Measurements from ENCODE around the gene C1GALT1C1L.

DNA sequence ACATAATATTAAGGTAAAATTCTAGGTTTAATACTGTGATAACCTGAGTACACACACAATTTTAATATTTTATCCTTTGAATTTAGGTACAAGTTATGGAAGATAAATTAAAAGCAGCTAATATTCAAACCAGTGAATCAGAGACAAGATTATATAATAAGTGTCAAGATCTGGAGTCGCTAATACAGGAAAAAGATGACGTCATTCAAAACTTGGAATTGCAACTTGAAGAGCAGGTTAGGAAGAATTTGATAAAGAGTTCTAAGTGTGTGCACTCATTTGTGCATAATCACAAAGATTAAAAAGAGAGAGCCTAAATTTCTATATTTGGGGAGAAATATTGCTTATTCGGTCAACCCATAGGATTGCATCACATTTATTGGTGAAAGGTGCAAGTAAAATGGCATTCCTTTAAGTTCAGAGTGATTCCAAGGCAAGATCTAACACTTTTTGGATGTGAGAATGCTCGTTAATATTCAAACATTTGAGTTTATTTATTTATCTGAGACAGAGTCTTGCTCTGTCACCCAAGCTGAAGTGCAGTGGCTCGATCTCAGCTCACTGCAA lies 16.3 kb upstream of the C1GALT1C1L start:
- TF ChIP-seq CHD1 (IDR thresholded peaks at IDR 0.05; ENCODE audit: low read depth, low read length): no peak
- no peak for TF ChIP-seq RAD21 (IDR thresholded peaks at IDR 0.05; ENCODE audit: low read length)
- no peak for TF ChIP-seq RCOR1 (IDR thresholded peaks at IDR 0.05; ENCODE audit: insufficient replicate concordance, low read length)
- no peak for TF ChIP-seq MXI1 (IDR thresholded peaks at IDR 0.05; ENCODE audit: borderline replicate concordance, low read depth, low read length)
- TF ChIP-seq, protein P1, sequence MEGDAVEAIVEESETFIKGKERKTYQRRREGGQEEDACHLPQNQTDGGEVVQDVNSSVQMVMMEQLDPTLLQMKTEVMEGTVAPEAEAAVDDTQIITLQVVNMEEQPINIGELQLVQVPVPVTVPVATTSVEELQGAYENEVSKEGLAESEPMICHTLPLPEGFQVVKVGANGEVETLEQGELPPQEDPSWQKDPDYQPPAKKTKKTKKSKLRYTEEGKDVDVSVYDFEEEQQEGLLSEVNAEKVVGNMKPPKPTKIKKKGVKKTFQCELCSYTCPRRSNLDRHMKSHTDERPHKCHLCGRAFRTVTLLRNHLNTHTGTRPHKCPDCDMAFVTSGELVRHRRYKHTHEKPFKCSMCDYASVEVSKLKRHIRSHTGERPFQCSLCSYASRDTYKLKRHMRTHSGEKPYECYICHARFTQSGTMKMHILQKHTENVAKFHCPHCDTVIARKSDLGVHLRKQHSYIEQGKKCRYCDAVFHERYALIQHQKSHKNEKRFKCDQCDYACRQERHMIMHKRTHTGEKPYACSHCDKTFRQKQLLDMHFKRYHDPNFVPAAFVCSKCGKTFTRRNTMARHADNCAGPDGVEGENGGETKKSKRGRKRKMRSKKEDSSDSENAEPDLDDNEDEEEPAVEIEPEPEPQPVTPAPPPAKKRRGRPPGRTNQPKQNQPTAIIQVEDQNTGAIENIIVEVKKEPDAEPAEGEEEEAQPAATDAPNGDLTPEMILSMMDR (conservative IDR thresholded peaks at IDR 0.05; ENCODE audit: low read depth, low read length): no peak
- TF ChIP-seq, protein P2, sequence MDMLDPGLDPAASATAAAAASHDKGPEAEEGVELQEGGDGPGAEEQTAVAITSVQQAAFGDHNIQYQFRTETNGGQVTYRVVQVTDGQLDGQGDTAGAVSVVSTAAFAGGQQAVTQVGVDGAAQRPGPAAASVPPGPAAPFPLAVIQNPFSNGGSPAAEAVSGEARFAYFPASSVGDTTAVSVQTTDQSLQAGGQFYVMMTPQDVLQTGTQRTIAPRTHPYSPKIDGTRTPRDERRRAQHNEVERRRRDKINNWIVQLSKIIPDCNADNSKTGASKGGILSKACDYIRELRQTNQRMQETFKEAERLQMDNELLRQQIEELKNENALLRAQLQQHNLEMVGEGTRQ (IDR thresholded peaks at IDR 0.05; ENCODE audit: low read depth, low read length): no peak
- peak; percentile 34; the same call in 1 of the 2 replicates for TF ChIP-seq CEBPB (IDR thresholded peaks at IDR 0.05; ENCODE audit: low read depth, low read length)
- TF ChIP-seq MAZ (IDR thresholded peaks at IDR 0.05; ENCODE audit: borderline replicate concordance, low read depth, low read length): no peak
- TF ChIP-seq FOS (IDR thresholded peaks at IDR 0.05; ENCODE audit: low read depth, low read length): no peak
- no peak for TF ChIP-seq POLR2A (IDR thresholded peaks at IDR 0.05; ENCODE audit: low read depth, low read length)
- TF ChIP-seq, protein P3, sequence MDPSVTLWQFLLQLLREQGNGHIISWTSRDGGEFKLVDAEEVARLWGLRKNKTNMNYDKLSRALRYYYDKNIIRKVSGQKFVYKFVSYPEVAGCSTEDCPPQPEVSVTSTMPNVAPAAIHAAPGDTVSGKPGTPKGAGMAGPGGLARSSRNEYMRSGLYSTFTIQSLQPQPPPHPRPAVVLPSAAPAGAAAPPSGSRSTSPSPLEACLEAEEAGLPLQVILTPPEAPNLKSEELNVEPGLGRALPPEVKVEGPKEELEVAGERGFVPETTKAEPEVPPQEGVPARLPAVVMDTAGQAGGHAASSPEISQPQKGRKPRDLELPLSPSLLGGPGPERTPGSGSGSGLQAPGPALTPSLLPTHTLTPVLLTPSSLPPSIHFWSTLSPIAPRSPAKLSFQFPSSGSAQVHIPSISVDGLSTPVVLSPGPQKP (IDR thresholded peaks at IDR 0.05; ENCODE audit: borderline replicate concordance, low read depth, low read length): no peak
- TF ChIP-seq SMC3 (IDR thresholded peaks at IDR 0.05; ENCODE audit: low read depth, low read length): no peak
- no peak for TF ChIP-seq MAFK (IDR thresholded peaks at IDR 0.05; ENCODE audit: low read depth, low read length)

Data from IMR-90 (cell line).